K562 (cell line): ENCODE results near the gene WNT7A. TPM values are rescaled to one million over a fixed set of nuclear protein-coding genes. Genes with fewer than 3 reads are reported as not detected.

Source experiments
- ATAC-seq: fragments of 200-7000 bp; cut with Tn5 transposase; 3 replicates; pipeline ENCODE4 v1.9.1; 2020; ENCODE audit warnings: moderate library complexity
- BruUV-seq: library from RNA; stranded (reverse); fragments of 400-500 nt; replicated peaks from 2 replicates; lab custom pipeline; 2021; lab: Mats Ljungman, UMichigan
- CTCF ChIA-PET: fragments of 300-600 bp; formaldehyde crosslinking; extraction: SDS; loops from one replicate; lab custom pipeline; 2021; ENCODE audit warnings: low intra/inter-chr PET ratio; lab: Yijun Ruan, JAX
- POLR2A ChIA-PET: fragments of 300-600, 350-650 bp; sonication (Branson Sonifier 250); formaldehyde crosslinking; extraction: SDS; loops from one replicate; lab custom pipeline; 2021; ENCODE audit warnings: antibody characterized with exemption, inconsistent platforms; lab: Yijun Ruan, JAX
- DNase-seq, 4 experiments: peaks; one replicate each; pipeline versions ENCODE4 v3.0.0 to v3.0.0-alpha.2; 2011 to 2018; ENCODE audit warnings: low spot score in 3 of 4, mixed read lengths in 3 of 4; ENCODE audit errors: extremely low read depth in 1 of 4
- FAIRE-seq: peaks from 2 replicates; lab custom pipeline; 2011; peaks lifted over from hg19 to GRCh38; lab: Jason Lieb, UNC
- H2AFZ ChIP-seq: 2 replicates; pipeline ENCODE4 v1.6.0; 2011; ENCODE audit warnings: low read depth, low read length, control low read depth, inconsistent platforms
- H3K27ac ChIP-seq: fragments of 200-600 bp; 3 replicates; pipeline ENCODE4 v1.8.0; 2011; ENCODE audit warnings: low read depth, mild to moderate bottlenecking, control low read depth, inconsistent platforms, low read length, moderate library complexity, mixed read lengths; ENCODE audit errors: extremely low read depth
- H3K27me3 ChIP-seq, 2 experiments: fragments of 300-600 bp in 1 of 2; 2 replicates in 1 of 2; 3 replicates in 1 of 2; pipeline versions ENCODE4 v1.6.0 to v1.8.0; 2011; ENCODE audit warnings: inconsistent platforms in 2 of 2, low read length in 2 of 2, mild to moderate bottlenecking in 1 of 2, mixed read lengths in 1 of 2, moderate library complexity in 1 of 2; ENCODE audit not compliant: control insufficient read depth in 2 of 2, insufficient read depth in 2 of 2
- H3K36me3 ChIP-seq: fragments of 300-600 bp; 3 replicates; pipeline ENCODE4 v1.8.0; 2011; ENCODE audit warnings: mild to moderate bottlenecking, low read length, inconsistent platforms; ENCODE audit not compliant: control insufficient read depth, insufficient read depth
- H3K4me1 ChIP-seq, 2 experiments: fragments of 200-600 bp in 1 of 2; replicated peaks in 1 of 2; 2 replicates in 1 of 2; 3 replicates in 1 of 2; pipeline versions ENCODE4 v1.5.1 to v1.8.0; 2011; ENCODE audit warnings: inconsistent platforms in 2 of 2, low read length in 2 of 2, mild to moderate bottlenecking in 1 of 2, mixed read lengths in 1 of 2, moderate library complexity in 1 of 2; ENCODE audit not compliant: control insufficient read depth in 2 of 2, insufficient read depth in 2 of 2
- H3K4me2 ChIP-seq: 2 replicates; pipeline ENCODE4 v1.6.1; 2011; ENCODE audit warnings: low read length, control low read depth, inconsistent platforms, mixed read lengths; ENCODE audit not compliant: insufficient read depth
- H3K4me3 ChIP-seq: fragments of 200-600 bp; sonication (generic), shearing (Covaris generic); 2 replicates; pipeline ENCODE4 v1.5.1; 2016; ENCODE audit warnings: control low read depth, inconsistent platforms
- H3K79me2 ChIP-seq: fragments of 200-600 bp; 3 replicates; pipeline ENCODE4 v1.8.0; 2011; ENCODE audit warnings: low read length, inconsistent platforms; ENCODE audit not compliant: control insufficient read depth, insufficient read depth
- H3K9ac ChIP-seq, 2 experiments: 2 replicates each; pipeline versions ENCODE4 v1.6.0 to v1.6.1; 2011; ENCODE audit warnings: low read depth in 2 of 2, low read length in 2 of 2, control low read depth in 1 of 2, inconsistent platforms in 1 of 2, mild to moderate bottlenecking in 1 of 2, mixed read lengths in 1 of 2; ENCODE audit not compliant: insufficient read depth in 1 of 2
- H3K9me1 ChIP-seq: one replicate; pipeline ENCODE4 v1.6.0; 2011; ENCODE audit warnings: inconsistent platforms, mild to moderate bottlenecking, low read length, moderate library complexity; ENCODE audit not compliant: control insufficient read depth, insufficient read depth
- H3K9me3 ChIP-seq: replicated peaks from 2 replicates; pipeline ENCODE4 v1.5.1; 2011; ENCODE audit warnings: low read depth, low read length, inconsistent platforms; ENCODE audit not compliant: control insufficient read depth, insufficient read depth
- H4K20me1 ChIP-seq: replicated peaks from 2 replicates; pipeline ENCODE4 v1.6.1; 2011; ENCODE audit warnings: low read length, inconsistent platforms, mixed read lengths; ENCODE audit not compliant: control insufficient read depth, insufficient read depth
- EGR1 ChIP-seq: fragments of 450-650 bp; conservative IDR thresholded peaks from 2 replicates; pipeline ENCODE4 v1.6.1; 2017; ENCODE audit warnings: mild to moderate bottlenecking
- MITF ChIP-seq: IDR thresholded peaks from 2 replicates; pipeline ENCODE4 v1.6.1; 2014; ENCODE audit warnings: antibody characterized with exemption
- WGBS: fragments of 100-300 bp; shearing (Covaris generic); methylation state at CpG from one replicate; pipeline ENCODE4 v1.1.6; 2016; ENCODE audit warnings: low coverage, mixed read lengths; ENCODE audit not compliant: insufficient coverage; ENCODE audit errors: missing lambda C conversion rate; 5-methylcytosine and 5-hydroxymethylcytosine counted together
- in situ Hi-C: fragments of 300-500 bp; cut with MboI; formaldehyde crosslinking; loops from 4 replicates; pipeline ENCODE4 v1.15.0; 2018; ENCODE audit warnings: inconsistent platforms, mixed read lengths
- intact Hi-C: fragments of 100-400 bp; cut with micrococcal nuclease; formaldehyde crosslinking; loops from 2 replicates; pipeline ENCODE4 v1.14.2; 2022
- polyA plus RNA-seq, 8 experiments: library from polyadenylated mRNA; depleted of rRNA in 4 of 8; stranded (reverse) in 5 of 8; unstranded in 3 of 8; fragments of >200 nt; fragmentation: Nextera tagmentation in 2 of 8; fragmentation: Illumina TruSeq in 1 of 8; extraction: Ambion mirVana in 2 of 8; extraction: Trizol in 1 of 8; gene quantifications; 2 replicates each; pipeline versions ENCODE4 v1.2.1 to v1.2.3, GENCODE V29; 2011 to 2014; ENCODE audit warnings: inconsistent platforms in 1 of 8, missing spikeins in 1 of 8
- total RNA-seq, 7 experiments: library from RNA; depleted of rRNA in 6 of 7; stranded (reverse); fragments of >200 nt in 6 of 7; fragmentation: Illumina TruSeq in 2 of 7; extraction: Trizol in 2 of 7; gene quantifications; 2 replicates each; pipeline versions ENCODE4 v1.2.1 to v1.2.3, GENCODE V29; 2011 to 2021; ENCODE audit warnings: low replicate concordance in 1 of 7
- TF ChIP-seq, protein P1 (sequence below): fragments of 250-450 bp; sonication (Bioruptor Pico); IDR thresholded peaks from 2 replicates; pipeline ENCODE4 v1.5.1; 2021; ENCODE audit warnings: mild to moderate bottlenecking

WNT7A gene
- total and polyA plus RNA-seq, 9 of the 15 experiments (the other 6 are each of a cell fraction or from before 2014, with no cell fraction given) = 0.03 TPM; not detected in 8

- Histone ChIP-seq H3K9me1 (peaks cover 5% of the 10 kb centered on the region), H3K4me3 (no peak overlapping the region), H3K4me2 (no peak overlapping the region), H3K4me1 (peaks cover 0 to 4% of the 10 kb centered on the region in 2 experiments; a peak in 2 of 5 replicates), H4K20me1 (peaks cover 38% of the 10 kb centered on the region), H3K27ac (no peak overlapping the region), H2AFZ (no peak overlapping the region), H3K27me3 (peaks cover 42 to 71% of the 10 kb centered on the region in 2 experiments), H3K36me3 (no peaks in the 10 kb centered on the region), H3K79me2 (no peaks in the 10 kb centered on the region), H3K9me3 (no peaks in the 10 kb centered on the region), H3K9ac (no peak overlapping the region)
- no peak for ATAC-seq
- FAIRE-seq = no peak
- in situ Hi-C loops (no loop called here), intact Hi-C loops (no loop called here)
- BruUV-seq = no TSS peak
- ChIA-PET CTCF (no interaction called here), POLR2A (no interaction called here)
- TF ChIP-seq MITF (no peak), EGR1 (no peak)
- TF ChIP-seq, protein P1, sequence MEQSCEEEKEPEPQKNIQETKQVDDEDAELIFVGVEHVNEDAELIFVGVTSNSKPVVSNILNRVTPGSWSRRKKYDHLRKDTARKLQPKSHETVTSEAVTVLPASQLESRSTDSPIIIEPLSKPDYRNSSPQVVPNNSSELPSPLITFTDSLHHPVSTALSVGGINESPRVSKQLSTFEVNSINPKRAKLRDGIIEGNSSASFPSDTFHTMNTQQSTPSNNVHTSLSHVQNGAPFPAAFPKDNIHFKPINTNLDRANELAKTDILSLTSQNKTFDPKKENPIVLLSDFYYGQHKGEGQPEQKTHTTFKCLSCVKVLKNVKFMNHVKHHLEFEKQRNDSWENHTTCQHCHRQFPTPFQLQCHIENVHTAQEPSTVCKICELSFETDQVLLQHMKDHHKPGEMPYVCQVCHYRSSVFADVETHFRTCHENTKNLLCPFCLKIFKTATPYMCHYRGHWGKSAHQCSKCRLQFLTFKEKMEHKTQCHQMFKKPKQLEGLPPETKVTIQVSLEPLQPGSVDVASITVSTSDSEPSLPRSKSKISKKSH (CRISPR knock-in tag) = no peak
- DNase-seq = no peak
- 1% methylated on average over 15 of the region's 15 CpGs for WGBS
Measured at GRCh38 chr3:13851091-13851849, 28.6 kb downstream of the WNT7A start.
